ENCODE measurements around the gene MED27.
"Not testable (repeated sequence)": the region's sequence is repeated elsewhere in the genome, so short reads cannot be mapped to it uniquely, and the experiment has no call there.

The MED27 gene

DNA sequence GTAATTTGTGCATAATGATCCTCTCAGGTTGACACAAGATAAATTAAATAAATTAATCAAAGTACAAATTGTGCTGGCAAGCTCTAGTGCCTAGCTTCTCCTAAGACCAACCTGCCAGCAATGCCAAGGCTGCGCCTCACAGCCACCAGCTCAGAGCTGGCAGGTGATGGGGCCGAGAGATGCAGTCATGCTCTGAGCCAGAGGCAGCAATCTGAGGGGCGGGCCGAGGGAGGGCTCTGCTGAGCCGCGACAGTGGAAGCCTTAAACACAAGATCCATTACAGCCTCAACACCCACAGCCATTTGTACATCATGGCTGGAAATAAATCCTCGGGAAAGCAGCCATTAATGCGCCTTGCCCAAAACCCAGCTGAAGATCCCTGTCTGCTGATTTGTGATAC is 20.3 kb downstream of the MED27 start:
- no peak overlapping the region for H2AFZ ChIP-seq (ENCODE audit: low read depth, low read length)
- H3K36me3 ChIP-seq (ENCODE audit: insufficient read depth, low read length), result peaks cover 16% of the 10 kb centered on the region; the same call in 1 of the 2 replicates
- no peak for TF ChIP-seq EZH2 (IDR thresholded peaks at IDR 0.05; ENCODE audit: borderline replicate concordance, low read depth, low read length, severe bottlenecking)
- TF ChIP-seq CTCF (IDR thresholded peaks at IDR 0.05; ENCODE audit: borderline replicate concordance, extremely low read depth, low read length, poor library complexity, severe bottlenecking), result no peak
- H3K9me3 ChIP-seq (ENCODE audit: insufficient read depth, low read length, severe bottlenecking), result no peaks in the 10 kb centered on the region
- H3K9ac ChIP-seq (ENCODE audit: low read depth, low read length), result no peak overlapping the region
- H3K27me3 ChIP-seq (ENCODE audit: insufficient read depth, low read length, poor library complexity), result no peaks in the 10 kb centered on the region
- ATAC-seq (ENCODE audit: insufficient read depth, low read depth) (no peak), DNase-seq (no peak)
- H3K4me3 ChIP-seq (ENCODE audit: low read depth in 1 of 2, low read length in 2 of 2), result no peak overlapping the region
- H3K4me2 ChIP-seq (ENCODE audit: insufficient read depth, low read length), result no peak overlapping the region
- H3K79me2 ChIP-seq (ENCODE audit: insufficient read depth, low read length), result peaks cover 62% of the 10 kb centered on the region
- no peak overlapping the region for H3K27ac ChIP-seq (ENCODE audit: low read length)
- H3K4me1 ChIP-seq (ENCODE audit: insufficient read depth, low read length), result no peaks in the 10 kb centered on the region
- peaks cover 33% of the 10 kb centered on the region; the same call in 1 of the 2 replicates for H4K20me1 ChIP-seq (ENCODE audit: insufficient read depth, low read length)

DNA sequence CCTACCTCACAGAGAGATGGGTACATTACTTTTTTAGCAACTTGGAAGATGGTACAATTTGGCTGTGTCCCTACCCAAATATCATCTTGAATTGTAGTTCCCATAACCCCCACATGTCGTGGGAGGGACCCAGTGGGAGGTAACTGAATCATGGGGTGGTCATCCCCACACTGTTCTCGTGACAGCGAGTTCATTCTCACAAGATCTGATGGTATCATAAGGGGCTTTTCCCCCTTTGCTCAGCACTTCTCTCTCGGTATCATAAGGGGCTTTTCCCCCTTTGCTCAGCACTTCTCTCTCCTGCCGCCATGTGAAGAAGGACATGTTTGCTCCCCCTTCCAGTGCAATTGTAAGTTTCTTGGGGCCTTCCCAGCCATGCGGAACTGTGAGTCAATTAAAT is 21.4 kb downstream of the MED27 start:
- H3K27me3 ChIP-seq (ENCODE audit: insufficient read depth, low read length, poor library complexity); H3K9me3 ChIP-seq (ENCODE audit: insufficient read depth, low read length, severe bottlenecking); H3K4me3 ChIP-seq (ENCODE audit: low read depth in 1 of 2, low read length in 2 of 2); H3K4me1 ChIP-seq (ENCODE audit: insufficient read depth, low read length); H3K4me2 ChIP-seq (ENCODE audit: insufficient read depth, low read length); H2AFZ ChIP-seq (ENCODE audit: low read depth, low read length); H3K9ac ChIP-seq (ENCODE audit: low read depth, low read length); DNase-seq; H3K27ac ChIP-seq (ENCODE audit: low read length); ATAC-seq (ENCODE audit: insufficient read depth, low read depth): not testable (repeated sequence)
- peaks cover 57% of the 10 kb centered on the region for H3K79me2 ChIP-seq (ENCODE audit: insufficient read depth, low read length)
- H3K36me3 ChIP-seq (ENCODE audit: insufficient read depth, low read length), result peaks cover 16% of the 10 kb centered on the region; the same call in 1 of the 2 replicates
- H4K20me1 ChIP-seq (ENCODE audit: insufficient read depth, low read length), result peaks cover 42% of the 10 kb centered on the region; the same call in 1 of the 2 replicates

GRCh38 chr9:132056717-132057560 is 22.7 kb downstream of the MED27 start:
- H3K4me2 ChIP-seq (ENCODE audit: insufficient read depth, low read length), result no peak overlapping the region
- H3K79me2 ChIP-seq (ENCODE audit: insufficient read depth, low read length), result peaks cover 49% of the 10 kb centered on the region
- DNase-seq, result no peak
- H4K20me1 ChIP-seq (ENCODE audit: insufficient read depth, low read length), result peaks cover 42% of the 10 kb centered on the region; the same call in 1 of the 2 replicates
- H2AFZ ChIP-seq (ENCODE audit: low read depth, low read length), result no peak overlapping the region
- H3K4me3 ChIP-seq (ENCODE audit: low read depth in 1 of 2, low read length in 2 of 2), result no peak overlapping the region
- H3K27me3 ChIP-seq (ENCODE audit: insufficient read depth, low read length, poor library complexity), result no peaks in the 10 kb centered on the region
- no peak for ATAC-seq (ENCODE audit: insufficient read depth, low read depth)
- H3K9ac ChIP-seq (ENCODE audit: low read depth, low read length), result no peak overlapping the region
- no peaks in the 10 kb centered on the region for H3K9me3 ChIP-seq (ENCODE audit: insufficient read depth, low read length, severe bottlenecking)
- no peak overlapping the region for H3K27ac ChIP-seq (ENCODE audit: low read length)
- H3K36me3 ChIP-seq (ENCODE audit: insufficient read depth, low read length), result peaks cover 16% of the 10 kb centered on the region; the same call in 1 of the 2 replicates
- TF ChIP-seq EZH2 (IDR thresholded peaks at IDR 0.05; ENCODE audit: borderline replicate concordance, low read depth, low read length, severe bottlenecking) (no peak), CTCF (IDR thresholded peaks at IDR 0.05; ENCODE audit: borderline replicate concordance, extremely low read depth, low read length, poor library complexity, severe bottlenecking) (no peak)
- no peaks in the 10 kb centered on the region for H3K4me1 ChIP-seq (ENCODE audit: insufficient read depth, low read length)

- TF ChIP-seq EZH2 (IDR thresholded peaks at IDR 0.05; ENCODE audit: borderline replicate concordance, low read depth, low read length, severe bottlenecking) (no peak), CTCF (IDR thresholded peaks at IDR 0.05; ENCODE audit: borderline replicate concordance, extremely low read depth, low read length, poor library complexity, severe bottlenecking) (no peak)
- peaks cover 56% of the 10 kb centered on the region for H3K79me2 ChIP-seq (ENCODE audit: insufficient read depth, low read length)
- no peak overlapping the region for H3K27ac ChIP-seq (ENCODE audit: low read length)
- no peak overlapping the region for H3K4me2 ChIP-seq (ENCODE audit: insufficient read depth, low read length)
- ATAC-seq (ENCODE audit: insufficient read depth, low read depth) (no peak), DNase-seq (no peak)
- no peak overlapping the region for H3K4me3 ChIP-seq (ENCODE audit: low read depth in 1 of 2, low read length in 2 of 2)
- H4K20me1 ChIP-seq (ENCODE audit: insufficient read depth, low read length), result peaks cover 47% of the 10 kb centered on the region; the same call in 1 of the 2 replicates
- H3K9me3 ChIP-seq (ENCODE audit: insufficient read depth, low read length, severe bottlenecking), result no peaks in the 10 kb centered on the region
- H3K9ac ChIP-seq (ENCODE audit: low read depth, low read length), result no peak overlapping the region
- no peak overlapping the region for H2AFZ ChIP-seq (ENCODE audit: low read depth, low read length)
- no peaks in the 10 kb centered on the region for H3K4me1 ChIP-seq (ENCODE audit: insufficient read depth, low read length)
- H3K36me3 ChIP-seq (ENCODE audit: insufficient read depth, low read length), result peaks cover 16% of the 10 kb centered on the region; the same call in 1 of the 2 replicates
- H3K27me3 ChIP-seq (ENCODE audit: insufficient read depth, low read length, poor library complexity), result no peaks in the 10 kb centered on the region
These were observed 23.9 kb downstream of the MED27 start for GRCh38 chr9:132055756-132056155.

All from DND-41 (cell line).